Measurements from ENCODE around the gene TRIM16. TPM values are rescaled to one million over a fixed set of nuclear protein-coding genes. Genes with fewer than 3 reads are reported as not detected.
A peak's percentile ranks its signal among the peaks of the same experiment; 100 is the strongest.
"Not testable (repeated sequence)": the region's sequence is repeated elsewhere in the genome, so short reads cannot be mapped to it uniquely, and the experiment has no call there.

The TRIM16 gene
- 10 to 100 TPM; 13.9 to 17.8 TPM for total RNA-seq

GRCh38 chr17:15683824-15684478 is at the start of gene TRIM16:
Gene TRIM16 (minus strand): TSS chr17:15684311. CDS start chr17:15651609, 32,702 bp downstream.
- Mint-ChIP-seq H3K4me3 (peak within 1 kb of the TSS; percentile 94), H3K4me1 (ENCODE audit: low read depth) (peaks cover 25% of the 10 kb centered on the region), H3K36me3 (ENCODE audit: low read depth) (peaks cover 14% of the 10 kb centered on the region), H3K27ac (peak within 1 kb of the TSS; percentile 89)
- CTCF ChIA-PET; H3K9me3 Mint-ChIP-seq; H3K27me3 Mint-ChIP-seq; intact Hi-C loops (cut with micrococcal nuclease); POLR2A ChIA-PET: not testable (repeated sequence)
- ATAC-seq (peak; percentile 98), DNase-seq (peak; percentile 86)

GRCh38 chr17:15733174-15733789 is 49.2 kb upstream of the TRIM16 start:
- intact Hi-C loops (cut with micrococcal nuclease); DNase-seq; H3K4me1 Mint-ChIP-seq (ENCODE audit: low read depth); ATAC-seq; H3K36me3 Mint-ChIP-seq (ENCODE audit: low read depth); H3K9me3 Mint-ChIP-seq; H3K4me3 Mint-ChIP-seq; H3K27me3 Mint-ChIP-seq; POLR2A ChIA-PET; H3K27ac Mint-ChIP-seq; CTCF ChIA-PET: not testable (repeated sequence)

GRCh38 chr17:15731900-15732299 is 47.8 kb upstream of the TRIM16 start, which contains the start of gene TBC1D26:
Gene TBC1D26 (plus strand): TSS chr17:15732283. CDS start chr17:15735349, 3,066 bp downstream.
- H3K27ac Mint-ChIP-seq; H3K27me3 Mint-ChIP-seq; DNase-seq; intact Hi-C loops (cut with micrococcal nuclease); H3K9me3 Mint-ChIP-seq; H3K4me3 Mint-ChIP-seq; H3K4me1 Mint-ChIP-seq (ENCODE audit: low read depth); H3K36me3 Mint-ChIP-seq (ENCODE audit: low read depth); CTCF ChIA-PET; POLR2A ChIA-PET; ATAC-seq: not testable (repeated sequence)

GRCh38 chr17:15730535-15730934 is 46.4 kb upstream of the TRIM16 start:
- DNase-seq; H3K4me3 Mint-ChIP-seq; H3K27ac Mint-ChIP-seq; CTCF ChIA-PET; H3K36me3 Mint-ChIP-seq (ENCODE audit: low read depth); H3K9me3 Mint-ChIP-seq; POLR2A ChIA-PET; intact Hi-C loops (cut with micrococcal nuclease); ATAC-seq; H3K27me3 Mint-ChIP-seq; H3K4me1 Mint-ChIP-seq (ENCODE audit: low read depth): not testable (repeated sequence)

- Mint-ChIP-seq H3K36me3 (ENCODE audit: low read depth) (peaks cover 58% of the 10 kb centered on the region), H3K9me3 (peaks cover 27% of the 10 kb centered on the region)
- ATAC-seq; POLR2A ChIA-PET; H3K4me3 Mint-ChIP-seq; CTCF ChIA-PET; H3K27ac Mint-ChIP-seq; intact Hi-C loops (cut with micrococcal nuclease); DNase-seq; H3K27me3 Mint-ChIP-seq; H3K4me1 Mint-ChIP-seq (ENCODE audit: low read depth): not testable (repeated sequence)
These were observed 32.8 kb upstream of the TRIM16 start for GRCh38 chr17:15716601-15717563.

- H3K27ac Mint-ChIP-seq; CTCF ChIA-PET; H3K27me3 Mint-ChIP-seq; intact Hi-C loops (cut with micrococcal nuclease); ATAC-seq; H3K4me3 Mint-ChIP-seq; POLR2A ChIA-PET; DNase-seq; H3K4me1 Mint-ChIP-seq (ENCODE audit: low read depth): not testable (repeated sequence)
- peaks cover 14% of the 10 kb centered on the region for H3K9me3 Mint-ChIP-seq
- peaks cover 73% of the 10 kb centered on the region for H3K36me3 Mint-ChIP-seq (ENCODE audit: low read depth)
These were observed 24.8 kb upstream of the TRIM16 start for GRCh38 chr17:15708879-15709278.

GRCh38 chr17:15704813-15705212 is 20.7 kb upstream of the TRIM16 start:
- ATAC-seq; H3K4me3 Mint-ChIP-seq; POLR2A ChIA-PET; CTCF ChIA-PET; intact Hi-C loops (cut with micrococcal nuclease); H3K4me1 Mint-ChIP-seq (ENCODE audit: low read depth); DNase-seq; H3K27ac Mint-ChIP-seq; H3K27me3 Mint-ChIP-seq: not testable (repeated sequence)
- Mint-ChIP-seq H3K9me3 (peaks cover 13% of the 10 kb centered on the region), H3K36me3 (ENCODE audit: low read depth) (peaks cover 71% of the 10 kb centered on the region)

- DNase-seq; CTCF ChIA-PET; H3K27me3 Mint-ChIP-seq; H3K27ac Mint-ChIP-seq; H3K4me3 Mint-ChIP-seq; intact Hi-C loops (cut with micrococcal nuclease); ATAC-seq; H3K4me1 Mint-ChIP-seq (ENCODE audit: low read depth); POLR2A ChIA-PET: not testable (repeated sequence)
- Mint-ChIP-seq H3K36me3 (ENCODE audit: low read depth) (peaks cover 66% of the 10 kb centered on the region), H3K9me3 (peaks cover 12% of the 10 kb centered on the region)
These were observed 20.1 kb upstream of the TRIM16 start for GRCh38 chr17:15704239-15704638.

- CTCF ChIA-PET; H3K9me3 Mint-ChIP-seq; POLR2A ChIA-PET; H3K27me3 Mint-ChIP-seq; H3K4me1 Mint-ChIP-seq (ENCODE audit: low read depth); intact Hi-C loops (cut with micrococcal nuclease); DNase-seq: not testable (repeated sequence)
- Mint-ChIP-seq H3K36me3 (ENCODE audit: low read depth) (peaks cover 29% of the 10 kb centered on the region), H3K4me3 (peak overlapping the region; percentile 79), H3K27ac (peak overlapping the region; percentile 77)
- ATAC-seq, result peak; percentile 3
These were observed 15.8 kb upstream of the TRIM16 start for GRCh38 chr17:15699937-15700336.

- H3K27ac Mint-ChIP-seq, result peak within 1 kb of the TSS; percentile 78
- DNase-seq (peak; percentile 97), ATAC-seq (peak; percentile 96)
These were observed 15.4 kb upstream of the TRIM16 start, which contains the start of gene ZNF286A for GRCh38 chr17:15699413-15699924. Gene ZNF286A (plus strand): TSS chr17:15699752. CDS start chr17:15700330, 578 bp downstream.

GRCh38 chr17:15698967-15699366 is 14.9 kb upstream of the TRIM16 start:
- H3K27me3 Mint-ChIP-seq; DNase-seq; POLR2A ChIA-PET; intact Hi-C loops (cut with micrococcal nuclease); ATAC-seq; H3K9me3 Mint-ChIP-seq; CTCF ChIA-PET; H3K4me1 Mint-ChIP-seq (ENCODE audit: low read depth): not testable (repeated sequence)
- Mint-ChIP-seq H3K4me3 (peak overlapping the region; percentile 79), H3K27ac (peak overlapping the region; percentile 78), H3K36me3 (ENCODE audit: low read depth) (peaks cover 24% of the 10 kb centered on the region)

More at GRCh38 chr17:15699413-15699924, 15.4 kb upstream of the TRIM16 start, which contains the start of gene ZNF286A:
- H3K9me3 Mint-ChIP-seq; H3K27me3 Mint-ChIP-seq; intact Hi-C loops (cut with micrococcal nuclease); POLR2A ChIA-PET; H3K4me1 Mint-ChIP-seq (ENCODE audit: low read depth); CTCF ChIA-PET: not testable (repeated sequence)
- Mint-ChIP-seq H3K36me3 (ENCODE audit: low read depth) (peaks cover 26% of the 10 kb centered on the region), H3K4me3 (peak within 1 kb of the TSS; percentile 79)

Measured in activated CD8-positive, alpha-beta T cell treated with anti-CD3 and anti-CD28 coated beads for 36 hours (primary cell).